Uterus (tissue), 4 donors: ENCODE measurements around the gene MSH6. TPM values are rescaled to one million over a fixed set of nuclear protein-coding genes. Genes with fewer than 3 reads are reported as not detected.

Experiments
- DNase-seq, 2 donors: peaks; one replicate each; pipeline ENCODE4 v3.0.0-alpha.2; 2019 to 2020
- H3K27ac ChIP-seq, 2 donors: fragments of 200-600 bp; sonication (generic); 1 replicate in 1 of 2; 2 replicates in 1 of 2; pipeline ENCODE4 v1.5.1; 2016 to 2018
- H3K27me3 ChIP-seq, 2 donors: fragments of 200-600 bp; sonication (generic); one replicate each; pipeline ENCODE4 v1.5.1; 2018 to 2019; ENCODE audit warnings: control low read depth in 1 of 2
- H3K36me3 ChIP-seq, 2 donors: fragments of 200-600 bp; sonication (generic); one replicate each; pipeline ENCODE4 v1.5.1; 2019; ENCODE audit warnings: control low read depth in 1 of 2
- H3K4me1 ChIP-seq, 2 donors: fragments of 200-600 bp; sonication (generic); one replicate each; pipeline ENCODE4 v1.5.1; 2018 to 2019; ENCODE audit warnings: control low read depth in 1 of 2
- H3K4me3 ChIP-seq, 2 donors: fragments of 200-600 bp; sonication (generic); 1 replicate in 1 of 2; 2 replicates in 1 of 2; pipeline ENCODE4 v1.5.1; 2018 to 2019; ENCODE audit warnings: mild to moderate bottlenecking in 1 of 2
- H3K9me3 ChIP-seq, 2 donors: fragments of 200-600 bp; sonication (generic); one replicate each; pipeline ENCODE4 v1.5.1; 2019; ENCODE audit warnings: control low read depth in 1 of 2
- POLR2A ChIP-seq, 2 donors: fragments of 450-650 bp; IDR thresholded peaks; one replicate each; pipeline ENCODE4 v1.6.1; 2016; ENCODE audit warnings: antibody characterized with exemption in 2 of 2, mild to moderate bottlenecking in 1 of 2, moderate library complexity in 1 of 2
- intact Hi-C: fragments of 100-400 bp; cut with DNase I; formaldehyde crosslinking; loops from one replicate; pipeline ENCODE4 v1.15.1; 2023; ENCODE audit warnings: low total_unique reads
- total RNA-seq, 4 donors: library from RNA; depleted of rRNA in 3 of 4; stranded (reverse); fragments of >200 nt in 3 of 4; gene quantifications; one replicate each; pipeline versions ENCODE4 v1.1.0 to v1.2.4, GENCODE V29; 2014 to 2023
- TF ChIP-seq, protein P1 (sequence below), 4 experiments: fragments of 200-600 bp in 2 of 4; fragments of 450-650 bp in 2 of 4; sonication (generic) in 2 of 4; IDR thresholded peaks; one replicate each; pipeline ENCODE4 v1.5.1; 2016 to 2019; ENCODE audit warnings: antibody characterized with exemption in 4 of 4, mild to moderate bottlenecking in 2 of 4, moderate library complexity in 1 of 4
- donor health status: DM: yes; HTN: yes; CAD: no.

MSH6 gene
- total RNA-seq, 4 donors from 2014 or later, result 32.9 to 115 (median 57.7) TPM

DNA sequence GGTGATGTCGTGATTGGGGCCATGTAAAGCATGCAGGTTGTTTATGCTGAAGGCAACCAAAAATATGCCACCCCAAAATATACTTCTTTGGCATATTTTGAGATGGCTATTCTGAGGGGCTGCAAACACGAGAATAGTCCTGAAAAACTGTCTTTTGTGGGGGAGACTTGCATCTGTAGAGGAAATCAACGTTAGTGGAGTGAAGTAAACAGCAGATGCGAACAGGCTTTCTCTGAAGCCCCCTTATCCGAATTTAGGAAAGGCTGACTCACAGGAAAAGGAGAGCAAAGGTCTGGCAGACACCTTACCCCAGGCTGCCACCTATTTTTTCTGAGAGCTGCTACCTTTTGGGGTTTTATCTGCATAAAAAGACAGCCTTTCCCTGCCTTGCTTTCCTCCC lies 44.6 kb upstream of the MSH6 start:
- Histone ChIP-seq H3K27ac (no peak overlapping the region), H3K27me3 (no peaks in the 10 kb centered on the region), H3K9me3 (no peaks in the 10 kb centered on the region), H3K4me3 (no peak overlapping the region), H3K4me1 (no peaks in the 10 kb centered on the region), H3K36me3 (peaks cover 0 to 3% of the 10 kb centered on the region in 2 donors)
- DNase-seq, result no peak
- no peak for TF ChIP-seq POLR2A (IDR thresholded peaks at IDR 0.05)
- TF ChIP-seq, protein P1, sequence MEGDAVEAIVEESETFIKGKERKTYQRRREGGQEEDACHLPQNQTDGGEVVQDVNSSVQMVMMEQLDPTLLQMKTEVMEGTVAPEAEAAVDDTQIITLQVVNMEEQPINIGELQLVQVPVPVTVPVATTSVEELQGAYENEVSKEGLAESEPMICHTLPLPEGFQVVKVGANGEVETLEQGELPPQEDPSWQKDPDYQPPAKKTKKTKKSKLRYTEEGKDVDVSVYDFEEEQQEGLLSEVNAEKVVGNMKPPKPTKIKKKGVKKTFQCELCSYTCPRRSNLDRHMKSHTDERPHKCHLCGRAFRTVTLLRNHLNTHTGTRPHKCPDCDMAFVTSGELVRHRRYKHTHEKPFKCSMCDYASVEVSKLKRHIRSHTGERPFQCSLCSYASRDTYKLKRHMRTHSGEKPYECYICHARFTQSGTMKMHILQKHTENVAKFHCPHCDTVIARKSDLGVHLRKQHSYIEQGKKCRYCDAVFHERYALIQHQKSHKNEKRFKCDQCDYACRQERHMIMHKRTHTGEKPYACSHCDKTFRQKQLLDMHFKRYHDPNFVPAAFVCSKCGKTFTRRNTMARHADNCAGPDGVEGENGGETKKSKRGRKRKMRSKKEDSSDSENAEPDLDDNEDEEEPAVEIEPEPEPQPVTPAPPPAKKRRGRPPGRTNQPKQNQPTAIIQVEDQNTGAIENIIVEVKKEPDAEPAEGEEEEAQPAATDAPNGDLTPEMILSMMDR (IDR thresholded peaks at IDR 0.05), result no peak
- intact Hi-C loops, result no loop called here

DNA sequence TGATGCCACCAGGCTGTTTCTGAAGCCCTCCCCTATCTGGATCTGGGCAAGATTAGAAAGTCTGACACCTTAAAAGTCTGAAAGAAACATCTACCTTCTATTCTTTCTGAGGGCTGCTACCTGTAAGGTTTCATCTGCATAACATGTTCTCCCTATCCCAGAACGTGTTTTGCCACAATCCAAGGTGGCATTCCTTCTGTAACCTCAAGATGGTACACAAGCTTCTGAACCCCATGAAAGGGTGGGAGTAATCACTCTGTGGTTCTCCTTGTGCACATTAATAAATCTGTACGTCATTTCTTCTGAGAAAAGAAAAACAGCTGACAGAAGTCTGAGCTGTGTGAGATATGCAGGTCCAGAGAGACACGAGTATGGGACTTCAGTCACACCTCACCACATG lies 41.8 kb upstream of the MSH6 start:
- Histone ChIP-seq H3K4me1 (no peaks in the 10 kb centered on the region), H3K27me3 (no peaks in the 10 kb centered on the region), H3K27ac (no peak overlapping the region), H3K4me3 (no peak overlapping the region), H3K36me3 (peaks cover 0 to 3% of the 10 kb centered on the region in 2 donors), H3K9me3 (no peaks in the 10 kb centered on the region)
- no peak for TF ChIP-seq POLR2A (IDR thresholded peaks at IDR 0.05)
- TF ChIP-seq, protein P1 (IDR thresholded peaks at IDR 0.05), result no peak
- DNase-seq, result no peak
- intact Hi-C loops, result no loop called here

DNA sequence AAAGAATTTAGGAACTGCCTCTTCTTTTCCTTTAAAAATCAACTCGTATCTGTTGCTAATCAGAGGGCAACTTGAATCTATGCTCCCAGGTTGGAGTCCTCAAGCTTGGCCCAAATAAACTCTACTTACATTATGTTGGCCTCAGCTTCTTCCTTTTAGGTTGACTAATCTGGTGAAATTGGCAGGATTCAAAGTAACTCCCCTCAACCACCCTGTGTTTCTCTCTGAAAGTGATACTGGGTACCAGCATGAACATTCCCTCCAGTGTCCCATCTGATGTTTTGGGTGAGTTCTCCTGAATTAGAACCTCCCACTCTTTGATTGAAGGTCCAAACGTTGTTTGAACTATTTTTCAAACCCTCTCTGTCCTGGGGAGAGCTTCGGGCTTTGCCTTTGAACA lies 41.3 kb upstream of the MSH6 start:
- TF ChIP-seq POLR2A (IDR thresholded peaks at IDR 0.05), result no peak
- TF ChIP-seq, protein P1 (IDR thresholded peaks at IDR 0.05), result no peak
- Histone ChIP-seq H3K4me3 (no peak overlapping the region), H3K27me3 (no peaks in the 10 kb centered on the region), H3K4me1 (no peaks in the 10 kb centered on the region), H3K9me3 (no peaks in the 10 kb centered on the region), H3K36me3 (peaks cover 0 to 3% of the 10 kb centered on the region in 2 donors), H3K27ac (no peak overlapping the region)
- DNase-seq, result no peak
- intact Hi-C loops, result no loop called here

DNA sequence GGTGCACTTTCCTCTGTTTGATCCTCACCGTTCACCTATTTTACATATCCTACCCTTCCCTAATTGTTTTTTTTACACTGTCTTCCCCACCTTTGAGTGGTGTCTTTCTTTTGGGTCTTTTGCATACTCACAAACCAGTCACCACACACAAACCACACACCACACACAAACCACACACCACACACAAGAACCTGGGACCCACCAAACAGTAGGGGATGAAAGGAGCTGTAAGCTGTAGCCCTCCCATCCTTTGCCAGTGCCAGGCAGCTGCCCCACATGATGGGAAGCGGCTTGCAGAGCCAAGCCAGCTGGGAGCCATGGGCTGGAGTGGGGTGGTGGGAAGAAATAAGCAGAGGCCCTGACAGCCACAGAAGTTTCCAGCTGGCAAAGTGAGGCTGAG lies 38.9 kb upstream of the MSH6 start:
- Histone ChIP-seq H3K27me3 (no peaks in the 10 kb centered on the region), H3K27ac (no peak overlapping the region), H3K36me3 (peaks cover 0 to 3% of the 10 kb centered on the region in 2 donors), H3K9me3 (peaks cover 0 to 6% of the 10 kb centered on the region in 2 donors), H3K4me3 (no peak overlapping the region), H3K4me1 (no peaks in the 10 kb centered on the region)
- intact Hi-C loops, result no loop called here
- TF ChIP-seq, protein P1 (IDR thresholded peaks at IDR 0.05), result no peak
- TF ChIP-seq POLR2A (IDR thresholded peaks at IDR 0.05), result no peak
- no peak for DNase-seq

DNA sequence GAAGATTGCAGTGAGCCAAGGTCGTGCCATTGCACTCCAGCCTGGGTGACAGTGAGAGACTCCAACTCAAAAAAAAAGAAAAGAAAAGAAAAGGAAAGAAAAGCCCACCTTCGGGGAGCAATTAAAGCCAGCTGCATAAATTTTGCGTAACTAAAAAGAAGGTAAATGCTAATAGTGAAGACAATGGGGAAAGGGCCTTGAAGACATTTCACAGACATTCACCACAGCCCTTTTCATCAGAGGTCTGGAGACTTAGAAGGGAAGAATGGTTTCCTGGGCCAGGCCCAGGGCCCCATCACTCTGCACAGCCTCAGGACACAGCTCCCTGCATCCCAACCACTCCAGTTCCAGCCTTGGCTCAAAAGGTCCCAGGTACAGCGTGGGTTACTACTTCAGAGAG lies 35.1 kb upstream of the MSH6 start:
- TF ChIP-seq POLR2A (IDR thresholded peaks at IDR 0.05), result no peak
- TF ChIP-seq, protein P1 (IDR thresholded peaks at IDR 0.05), result no peak
- Histone ChIP-seq H3K4me1 (no peaks in the 10 kb centered on the region), H3K4me3 (no peak overlapping the region), H3K27me3 (no peaks in the 10 kb centered on the region), H3K9me3 (peaks cover 0 to 6% of the 10 kb centered on the region in 2 donors), H3K36me3 (no peaks in the 10 kb centered on the region), H3K27ac (no peak overlapping the region)
- intact Hi-C loops, result no loop called here
- no peak for DNase-seq
